A549 (cell line): Measurements from ENCODE around the gene EPS8L2. TPM values are rescaled to one million over a fixed set of nuclear protein-coding genes. Genes with fewer than 3 reads are reported as not detected.

Source experiments
- ATAC-seq, 2 experiments: fragments of 200-7000 bp in 1 of 2; fragments of >200 bp in 1 of 2; cut with Nextera tagmentation in 1 of 2; cut with Tn5 transposase in 1 of 2; 3 replicates each; pipeline versions ENCODE4 v1.8.0 to v1.9.1; 2018 to 2020; ENCODE audit warnings: mild to moderate bottlenecking in 1 of 2, moderate library complexity in 1 of 2
- CTCF ChIA-PET: fragments of 300-600 bp; sonication (Branson Sonifier 250); formaldehyde crosslinking; extraction: SDS; loops from one replicate; lab custom pipeline; 2021; ENCODE audit warnings: antibody characterized with exemption, inconsistent platforms; lab: Yijun Ruan, JAX
- POLR2A ChIA-PET: fragments of 350-600 bp; formaldehyde crosslinking; extraction: SDS; loops from one replicate; lab custom pipeline; 2021; ENCODE audit warnings: antibody characterized with exemption, inconsistent platforms; lab: Yijun Ruan, JAX
- DNase-seq, 2 experiments: peaks; one replicate each; pipeline versions ENCODE4 v3.0.0 to v3.0.0-alpha.2; 2011 to 2016; ENCODE audit warnings: low read depth in 1 of 2, low spot score in 1 of 2
- FAIRE-seq: peaks from 2 replicates; lab custom pipeline; 2011; peaks lifted over from hg19 to GRCh38; lab: Jason Lieb, UNC
- H3K27ac ChIP-seq, 2 experiments: fragments of >200 bp; sonication (Bioruptor Twin); formaldehyde crosslinking; 3 replicates each; pipeline ENCODE4 v1.5.1; 2016 to 2017
- H3K4me1 ChIP-seq: fragments of >200 bp; sonication (Bioruptor Twin); formaldehyde crosslinking; 3 replicates; pipeline ENCODE4 v1.6.1; 2016
- H3K4me2 ChIP-seq: fragments of >200 bp; sonication (Bioruptor Twin); formaldehyde crosslinking; 3 replicates; pipeline ENCODE4 v1.6.1; 2016
- H3K4me3 ChIP-seq: fragments of >200 bp; sonication (Bioruptor Twin); formaldehyde crosslinking; 3 replicates; pipeline ENCODE4 v1.5.1; 2016
- H3K9me3 ChIP-seq: fragments of >200 bp; sonication (Bioruptor Twin); formaldehyde crosslinking; 3 replicates; pipeline ENCODE4 v1.6.1; 2016
- BHLHE40 ChIP-seq: IDR thresholded peaks from 2 replicates; pipeline ENCODE4 v1.6.1; 2012; ENCODE audit warnings: low read depth, low read length, inconsistent platforms
- CHD4 ChIP-seq: fragments of 200-600 bp; sonication (generic); IDR thresholded peaks from 2 replicates; pipeline ENCODE4 v1.6.1; 2016; ENCODE audit warnings: antibody characterized with exemption, mild to moderate bottlenecking, borderline replicate concordance
- FOSB ChIP-seq: fragments of 250-450 bp; sonication (Bioruptor Pico); IDR thresholded peaks from 2 replicates; pipeline ENCODE4 v1.5.0; 2020; ENCODE audit warnings: mild to moderate bottlenecking, moderate library complexity
- FOSL2 ChIP-seq, 2 experiments: fragments of 450-650 bp in 1 of 2; fragments of >200 bp in 1 of 2; sonication (Bioruptor Twin) in 1 of 2; formaldehyde crosslinking; IDR thresholded peaks; 2 replicates each; pipeline versions ENCODE4 v1.5.0 to v1.6.1; 2016 to 2020; ENCODE audit warnings: mild to moderate bottlenecking in 1 of 2, moderate library complexity in 1 of 2
- HOXA7 ChIP-seq: fragments of 250-450 bp; sonication (Bioruptor Pico); IDR thresholded peaks from 2 replicates; pipeline ENCODE4 v1.5.0; 2020; ENCODE audit warnings: mild to moderate bottlenecking, moderate library complexity
- HOXB13 ChIP-seq: fragments of 250-450 bp; sonication (Bioruptor Pico); IDR thresholded peaks from 2 replicates; pipeline ENCODE4 v1.5.0; 2020; ENCODE audit warnings: low read depth, mild to moderate bottlenecking, moderate library complexity
- MAFK ChIP-seq: fragments of 450-650 bp; IDR thresholded peaks from 2 replicates; pipeline ENCODE4 v1.6.1; 2014; ENCODE audit not compliant: partially characterized antibody
- RAD21 ChIP-seq, 2 experiments: fragments of >200 bp in 1 of 2; sonication (Bioruptor Twin) in 1 of 2; formaldehyde crosslinking in 1 of 2; IDR thresholded peaks in 1 of 2; conservative IDR thresholded peaks in 1 of 2; 2 replicates in 1 of 2; 3 replicates in 1 of 2; pipeline ENCODE4 v1.6.1; 2012 to 2018; ENCODE audit warnings: inconsistent platforms in 1 of 2
- RFX5 ChIP-seq: fragments of 450-650 bp; IDR thresholded peaks from 2 replicates; pipeline ENCODE4 v1.7.1; 2014; ENCODE audit warnings: antibody characterized with exemption, mild to moderate bottlenecking, moderate library complexity
- RNF2 ChIP-seq: fragments of 200-600 bp; sonication (generic); IDR thresholded peaks from 2 replicates; pipeline ENCODE4 v1.6.1; 2016; ENCODE audit warnings: low read depth, mild to moderate bottlenecking, antibody characterized with exemption, moderate library complexity, borderline replicate concordance
- SMC3 ChIP-seq: fragments of >200 bp; sonication (Bioruptor Twin); formaldehyde crosslinking; IDR thresholded peaks from 3 replicates; pipeline ENCODE4 v1.6.1; 2018; ENCODE audit warnings: inconsistent platforms
- TFCP2L1 ChIP-seq: fragments of 250-450 bp; sonication (Bioruptor Pico); IDR thresholded peaks from 2 replicates; pipeline ENCODE4 v1.5.0; 2021; ENCODE audit warnings: mild to moderate bottlenecking
- ZNF302 ChIP-seq: fragments of 250-450 bp; sonication (Bioruptor Pico); IDR thresholded peaks from 2 replicates; pipeline ENCODE4 v1.9.0; 2021; ENCODE audit warnings: inconsistent platforms, mild to moderate bottlenecking, moderate library complexity
- WGBS: methylation state at CpG from one replicate; pipeline ENCODE4 v1.1.6; 2017; ENCODE audit errors: missing lambda C conversion rate; 5-methylcytosine and 5-hydroxymethylcytosine counted together
- polyA plus RNA-seq, 4 experiments: library from polyadenylated mRNA; depleted of rRNA in 3 of 4; stranded (reverse); fragments of >200 nt; fragmentation: RNase III in 1 of 4; extraction: RNeasy Plus Mini Kit Qiagen cat#74134 plus additional on column Dnase treatment in 1 of 4; gene quantifications; 2 replicates in 3 of 4; 3 replicates in 1 of 4; pipeline ENCODE4 v1.2.3, GENCODE V29; 2011 to 2017
- TF ChIP-seq, protein P1 (sequence below): fragments of >200 bp; sonication (Bioruptor Twin); formaldehyde crosslinking; IDR thresholded peaks from 3 replicates; pipeline ENCODE4 v1.5.1; 2016
- TF ChIP-seq, protein P2 (sequence below): IDR thresholded peaks from 2 replicates; pipeline ENCODE4 v1.6.1; 2012; ENCODE audit warnings: low read depth, borderline replicate concordance

Gene EPS8L2
- polyA plus RNA-seq, 2 of the 4 experiments (the other 2 are of a cell fraction), result 60.7 to 154 TPM

DNA sequence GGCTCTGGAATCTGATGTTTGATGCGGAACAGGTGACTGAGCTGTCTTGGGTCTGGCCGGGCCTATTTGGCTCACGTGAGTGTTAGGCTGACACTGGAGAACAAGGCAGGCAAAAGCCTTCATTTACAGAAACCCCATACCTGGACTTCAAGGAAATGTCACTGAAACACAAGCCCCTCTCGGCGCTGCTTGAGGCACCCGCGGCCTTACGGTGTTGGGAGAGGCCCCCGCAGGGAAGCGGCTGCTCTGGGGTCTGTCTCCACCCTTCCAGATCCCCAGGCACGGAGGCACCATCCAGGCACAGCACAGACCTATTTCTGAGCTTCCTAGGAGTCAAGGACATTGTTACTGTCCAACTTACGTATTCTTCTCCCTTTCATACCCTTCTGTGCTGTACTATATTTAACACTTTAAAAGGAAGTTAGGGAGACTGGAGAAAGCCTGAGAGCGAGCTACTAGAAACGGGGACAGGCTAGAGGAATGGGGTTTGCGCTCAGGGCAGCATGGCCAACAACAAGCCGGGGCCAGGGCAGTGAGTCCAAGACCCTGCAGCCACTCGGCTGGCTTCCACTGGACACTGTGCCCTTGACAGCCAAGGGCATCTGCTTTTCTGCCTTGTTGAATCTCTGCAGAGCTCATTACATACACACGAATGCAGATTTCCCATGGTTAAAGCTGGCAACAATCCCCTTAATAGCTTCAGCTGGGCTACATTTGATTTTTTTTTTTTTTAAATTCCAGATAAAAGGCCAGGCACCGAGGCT, 45.2 kb upstream of the EPS8L2 start:
- no peak for FAIRE-seq
- H3K27ac ChIP-seq, result no peak overlapping the region
- ChIA-PET CTCF (interaction anchor here (0.6 to 4.2 kb wide), 8 partner anchors 11 to 69 kb away, joined by 3 to 39 read pairs (median 5); partner anchors contain the start of gene TMEM80), POLR2A (no interaction called here)
- no peak for DNase-seq
- no peak for ATAC-seq
- H3K9me3 ChIP-seq, result no peaks in the 10 kb centered on the region
- no peak overlapping the region for H3K4me3 ChIP-seq
- TF ChIP-seq RFX5, result no peak
- no peak for TF ChIP-seq HOXA7 (CRISPR knock-in tag)
- TF ChIP-seq CHD4, result no peak
- no peak for TF ChIP-seq FOSB (CRISPR knock-in tag)
- TF ChIP-seq, protein P1, sequence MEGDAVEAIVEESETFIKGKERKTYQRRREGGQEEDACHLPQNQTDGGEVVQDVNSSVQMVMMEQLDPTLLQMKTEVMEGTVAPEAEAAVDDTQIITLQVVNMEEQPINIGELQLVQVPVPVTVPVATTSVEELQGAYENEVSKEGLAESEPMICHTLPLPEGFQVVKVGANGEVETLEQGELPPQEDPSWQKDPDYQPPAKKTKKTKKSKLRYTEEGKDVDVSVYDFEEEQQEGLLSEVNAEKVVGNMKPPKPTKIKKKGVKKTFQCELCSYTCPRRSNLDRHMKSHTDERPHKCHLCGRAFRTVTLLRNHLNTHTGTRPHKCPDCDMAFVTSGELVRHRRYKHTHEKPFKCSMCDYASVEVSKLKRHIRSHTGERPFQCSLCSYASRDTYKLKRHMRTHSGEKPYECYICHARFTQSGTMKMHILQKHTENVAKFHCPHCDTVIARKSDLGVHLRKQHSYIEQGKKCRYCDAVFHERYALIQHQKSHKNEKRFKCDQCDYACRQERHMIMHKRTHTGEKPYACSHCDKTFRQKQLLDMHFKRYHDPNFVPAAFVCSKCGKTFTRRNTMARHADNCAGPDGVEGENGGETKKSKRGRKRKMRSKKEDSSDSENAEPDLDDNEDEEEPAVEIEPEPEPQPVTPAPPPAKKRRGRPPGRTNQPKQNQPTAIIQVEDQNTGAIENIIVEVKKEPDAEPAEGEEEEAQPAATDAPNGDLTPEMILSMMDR, result no peak
- no peak for TF ChIP-seq RNF2
- TF ChIP-seq HOXB13, result no peak
- no peak for TF ChIP-seq FOSL2 (IDR thresholded peaks at IDR 0.05)
- no peak for TF ChIP-seq FOSL2 (CRISPR knock-in tag; IDR thresholded peaks at IDR 0.05)
- no peak for TF ChIP-seq ZNF302 (CRISPR knock-in tag)
- WGBS, result 96% methylated on average over 19 of the region's 19 CpGs
- H3K4me2 ChIP-seq, result no peak overlapping the region
- H3K4me1 ChIP-seq, result peaks cover 6% of the 10 kb centered on the region; the same call in 2 of the 3 replicates

DNA sequence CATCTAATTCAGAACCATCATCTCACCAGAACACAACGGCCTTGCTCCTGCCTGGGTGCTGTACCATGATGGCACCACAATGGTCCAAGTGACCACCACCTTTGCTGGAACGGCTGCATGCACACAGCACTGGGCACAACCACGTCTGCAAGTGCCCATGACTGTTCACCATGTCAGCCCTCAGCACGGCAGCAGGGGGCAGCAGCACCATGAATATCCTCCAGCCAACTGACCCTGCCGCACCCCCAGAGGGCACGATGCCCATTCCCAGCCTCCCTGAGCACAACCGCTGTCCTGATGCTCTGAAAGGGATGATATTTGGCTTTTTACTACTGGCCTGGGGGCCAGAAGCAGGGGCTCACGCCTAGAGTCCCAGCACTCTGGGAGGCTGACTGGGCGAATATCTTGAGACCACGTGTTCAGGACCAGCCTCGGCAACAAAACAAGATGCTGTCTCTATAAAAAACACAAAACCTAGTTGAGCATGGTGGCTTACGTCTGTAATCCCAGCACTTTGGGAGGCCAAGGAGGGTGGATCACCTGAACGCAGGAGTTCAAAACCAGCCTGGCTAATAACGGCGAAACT, 43.2 kb upstream of the EPS8L2 start:
- WGBS, result 53% methylated on average over 14 of the region's 15 CpGs
- no peak for FAIRE-seq

More for the DNA sequence above, 43.2 kb upstream of the EPS8L2 start:
- Histone ChIP-seq H3K27ac (no peak overlapping the region), H3K4me1 (peaks cover 6% of the 10 kb centered on the region; the same call in 1 of the 3 replicates), H3K4me2 (no peak overlapping the region), H3K9me3 (no peaks in the 10 kb centered on the region), H3K4me3 (no peak overlapping the region)
- no peak for TF ChIP-seq BHLHE40
- TF ChIP-seq MAFK, result no peak
- TF ChIP-seq, protein P2, sequence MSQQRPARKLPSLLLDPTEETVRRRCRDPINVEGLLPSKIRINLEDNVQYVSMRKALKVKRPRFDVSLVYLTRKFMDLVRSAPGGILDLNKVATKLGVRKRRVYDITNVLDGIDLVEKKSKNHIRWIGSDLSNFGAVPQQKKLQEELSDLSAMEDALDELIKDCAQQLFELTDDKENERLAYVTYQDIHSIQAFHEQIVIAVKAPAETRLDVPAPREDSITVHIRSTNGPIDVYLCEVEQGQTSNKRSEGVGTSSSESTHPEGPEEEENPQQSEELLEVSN, result no peak
- no peak for TF ChIP-seq TFCP2L1 (CRISPR knock-in tag)
- no peak for TF ChIP-seq FOSB (CRISPR knock-in tag)
- TF ChIP-seq, protein P1, result peak; percentile 75
- peak; percentile 70 to 81 for TF ChIP-seq RAD21 (conservative IDR thresholded peaks at IDR 0.05 in 1 of 2, IDR thresholded peaks at IDR 0.05 in 1 of 2)
- peak; percentile 70 for TF ChIP-seq SMC3
- ATAC-seq (peak; percentile 92 to 94), DNase-seq (peak; percentile 70 to 96)
- ChIA-PET CTCF (interaction anchor here (0.7 to 4.2 kb wide), 16 partner anchors 8 to 123 kb away, joined by 3 to 39 read pairs (median 4); no protein-coding TSS in a partner anchor), POLR2A (no interaction called here)
